Measurements from ENCODE around the gene RMND5B. TPM values are rescaled to one million over a fixed set of nuclear protein-coding genes. Genes with fewer than 3 reads are reported as not detected.

RMND5B gene
- total and polyA plus RNA-seq, 4 donors: 24.4 to 46.1 (median 36.1) TPM

GRCh38 chr5:178119915-178120606, 10.8 kb upstream of the RMND5B start:
- Histone ChIP-seq H3K9me3 (ENCODE audit: control insufficient read depth in 4 of 4, insufficient read depth in 3 of 4, low read length in 3 of 4) (no peaks in the 10 kb centered on the region), H3K27ac (ENCODE audit: low read depth in 1 of 2, low read length in 1 of 2) (no peak overlapping the region), H3K9ac (ENCODE audit: insufficient read depth in 1 of 2, low read length in 2 of 2) (no peak overlapping the region), H3K36me3 (ENCODE audit: control insufficient read depth in 4 of 4, insufficient read depth in 4 of 4, low read length in 4 of 4) (peaks cover 0 to 5% (median 0%) of the 10 kb centered on the region in 4 donors), H3K4me3 (no peak overlapping the region), H3K27me3 (ENCODE audit: control insufficient read depth in 3 of 3, insufficient read depth in 3 of 3, low read length in 2 of 3) (peaks cover 0 to 25% (median 24%) of the 10 kb centered on the region in 3 donors), H3K4me1 (ENCODE audit: control insufficient read depth in 5 of 5, insufficient read depth in 5 of 5, low read length in 5 of 5) (peaks cover 0 to 36% (median 22%) of the 10 kb centered on the region in 5 donors)
- 87 to 90% methylated on average over 27 of the region's 27 CpGs for WGBS, 2 donors
- ATAC-seq (ENCODE audit: insufficient read depth, low FRiP score): no peak
- DNase-seq: no peak
- TF ChIP-seq CTCF (IDR thresholded peaks at IDR 0.05; ENCODE audit: control extremely low read depth, extremely low read depth): no peak

- H3K4me1 ChIP-seq (ENCODE audit: control insufficient read depth in 5 of 5, insufficient read depth in 5 of 5, low read length in 5 of 5): peaks cover 0 to 38% (median 18%) of the 10 kb centered on the region in 5 donors
- H3K9me3 ChIP-seq (ENCODE audit: control insufficient read depth in 4 of 4, insufficient read depth in 3 of 4, low read length in 3 of 4): no peaks in the 10 kb centered on the region
- H3K27ac ChIP-seq (ENCODE audit: low read depth in 1 of 2, low read length in 1 of 2): peak overlapping the region in 1 of 2 donors; percentile 23
- TF ChIP-seq CTCF (IDR thresholded peaks at IDR 0.05; ENCODE audit: control extremely low read depth, extremely low read depth): peak; percentile 12
- 30 to 41% methylated on average over 28 to 29 of the region's 29 CpGs for WGBS, 2 donors
- peaks cover 0 to 5% (median 0%) of the 10 kb centered on the region in 4 donors for H3K36me3 ChIP-seq (ENCODE audit: control insufficient read depth in 4 of 4, insufficient read depth in 4 of 4, low read length in 4 of 4)
- peaks cover 0 to 18% (median 17%) of the 10 kb centered on the region in 3 donors for H3K27me3 ChIP-seq (ENCODE audit: control insufficient read depth in 3 of 3, insufficient read depth in 3 of 3, low read length in 2 of 3)
- peak; percentile 75 to 88 (median 84) for DNase-seq
- no peak overlapping the region for H3K9ac ChIP-seq (ENCODE audit: insufficient read depth in 1 of 2, low read length in 2 of 2)
- ATAC-seq (ENCODE audit: insufficient read depth, low FRiP score): peak; percentile 32
- H3K4me3 ChIP-seq: no peak overlapping the region
These were observed 10.0 kb upstream of the RMND5B start for GRCh38 chr5:178120607-178121357.

GRCh38 chr5:178121391-178122276, 9.2 kb upstream of the RMND5B start:
- WGBS, 2 donors: 81 to 84% methylated on average over 35 to 38 of the region's 38 CpGs
- no peak overlapping the region for H3K4me3 ChIP-seq
- no peak overlapping the region for H3K27ac ChIP-seq (ENCODE audit: low read depth in 1 of 2, low read length in 1 of 2)
- no peak overlapping the region for H3K9ac ChIP-seq (ENCODE audit: insufficient read depth in 1 of 2, low read length in 2 of 2)
- no peaks in the 10 kb centered on the region for H3K9me3 ChIP-seq (ENCODE audit: control insufficient read depth in 4 of 4, insufficient read depth in 3 of 4, low read length in 3 of 4)
- no peak for ATAC-seq (ENCODE audit: insufficient read depth, low FRiP score)
- H3K4me1 ChIP-seq (ENCODE audit: control insufficient read depth in 5 of 5, insufficient read depth in 5 of 5, low read length in 5 of 5): peaks cover 0 to 35% (median 10%) of the 10 kb centered on the region in 5 donors
- H3K36me3 ChIP-seq (ENCODE audit: control insufficient read depth in 4 of 4, insufficient read depth in 4 of 4, low read length in 4 of 4): peaks cover 0 to 5% (median 0%) of the 10 kb centered on the region in 4 donors
- DNase-seq: peak in 1 of 3 donors; percentile 40
- TF ChIP-seq CTCF (IDR thresholded peaks at IDR 0.05; ENCODE audit: control extremely low read depth, extremely low read depth): no peak
- peaks cover 0 to 10% (median 9%) of the 10 kb centered on the region in 3 donors for H3K27me3 ChIP-seq (ENCODE audit: control insufficient read depth in 3 of 3, insufficient read depth in 3 of 3, low read length in 2 of 3)

All from lung (tissue), 12 donors.